T-cell (primary cell): Measurements from ENCODE around the gene ARRDC4. TPM values are rescaled to one million over a fixed set of nuclear protein-coding genes. Genes with fewer than 3 reads are reported as not detected.

ENCODE experiments used
- ATAC-seq, 4 experiments: fragments of 200-7000 bp in 3 of 4; fragments of 150-1000 bp in 1 of 4; cut with Tn5 transposase; replicated peaks in 1 of 4; 1 replicate in 3 of 4; 2 replicates in 1 of 4; pipeline ENCODE4 v1.10.0; 2021; ENCODE audit warnings: moderate library complexity in 3 of 4, mild to moderate bottlenecking in 2 of 4, moderate number of reproducible peaks in 1 of 4
- CTCF ChIA-PET, 2 donors: fragments of 300-600 bp; sonication (Branson Sonifier 250); formaldehyde crosslinking; loops; one replicate each; lab custom pipeline; 2022; ENCODE audit warnings: antibody characterized with exemption in 2 of 2; lab: Charles Lee
- POLR2A ChIA-PET, 2 donors: fragments of 300-600 bp; sonication (Branson Sonifier 250); formaldehyde crosslinking; loops; one replicate each; lab custom pipeline; 2022; ENCODE audit warnings: antibody characterized with exemption in 2 of 2; lab: Charles Lee
- DNase-seq, 35 experiments: peaks; one replicate each; pipeline versions ENCODE4 v3.0.0 to v3.0.0-alpha.2; 2013 to 2023
- H3K27ac ChIP-seq: one replicate; pipeline ENCODE4 v1.5.1; 2013; ENCODE audit warnings: low read length
- H3K27me3 ChIP-seq, 2 experiments: replicated peaks in 1 of 2; 1 replicate in 1 of 2; 2 replicates in 1 of 2; pipeline versions ENCODE4 v1.6.1 to v1.7.0; 2013; ENCODE audit warnings: low read length in 1 of 2, mixed read lengths in 1 of 2; ENCODE audit not compliant: control insufficient read depth in 2 of 2, insufficient read depth in 2 of 2; ENCODE audit errors: extremely low read depth in 1 of 2
- H3K36me3 ChIP-seq, 2 donors: 1 replicate in 1 of 2; 2 replicates in 1 of 2; pipeline versions ENCODE4 v1.6.1 to v1.7.0; 2013; ENCODE audit warnings: low read length in 1 of 2; ENCODE audit not compliant: control insufficient read depth in 2 of 2, insufficient read depth in 1 of 2; ENCODE audit errors: extremely low read depth in 1 of 2
- H3K4me1 ChIP-seq, 2 experiments: 1 replicate in 1 of 2; 2 replicates in 1 of 2; pipeline versions ENCODE4 v1.6.1 to v1.7.0; 2013; ENCODE audit warnings: low read length in 2 of 2, mixed read lengths in 1 of 2; ENCODE audit not compliant: insufficient read depth in 2 of 2, control insufficient read depth in 1 of 2; ENCODE audit errors: extremely low read depth in 1 of 2
- H3K4me3 ChIP-seq, 2 donors: 1 replicate in 1 of 2; 2 replicates in 1 of 2; pipeline versions ENCODE4 v1.5.1 to v1.7.0; 2013; ENCODE audit warnings: mild to moderate bottlenecking in 2 of 2, low read length in 1 of 2, moderate library complexity in 1 of 2; ENCODE audit not compliant: control insufficient read depth in 1 of 2; ENCODE audit errors: extremely low read depth in 1 of 2
- H3K9me3 ChIP-seq: 2 replicates; pipeline ENCODE4 v1.7.0; 2013
- H3K27ac Mint-ChIP-seq, 2 donors: one replicate each; pipeline ENCODE4 v1.8.0; 2020 to 2021; ENCODE audit warnings: mild to moderate bottlenecking in 2 of 2, mixed read lengths in 2 of 2
- H3K27me3 Mint-ChIP-seq, 2 donors: one replicate each; pipeline ENCODE4 v1.8.0; 2021 to 2022; ENCODE audit warnings: mixed read lengths in 2 of 2
- H3K36me3 Mint-ChIP-seq: one replicate; pipeline ENCODE4 v1.8.0; 2021; ENCODE audit warnings: mixed read lengths
- H3K4me1 Mint-ChIP-seq, 3 donors: one replicate each; pipeline ENCODE4 v1.8.0; 2020 to 2022; ENCODE audit warnings: mixed read lengths in 3 of 3, mild to moderate bottlenecking in 1 of 3
- H3K4me3 Mint-ChIP-seq, 3 donors: one replicate each; pipeline ENCODE4 v1.8.0; 2020 to 2022; ENCODE audit warnings: mild to moderate bottlenecking in 3 of 3, mixed read lengths in 3 of 3, moderate library complexity in 3 of 3
- H3K9me3 Mint-ChIP-seq, 3 donors: one replicate each; pipeline ENCODE4 v1.8.0; 2020 to 2022; ENCODE audit warnings: mixed read lengths in 3 of 3
- WGBS: methylation state at CpG from one replicate; pipeline ENCODE4 v1.1.5; 2013; ENCODE audit warnings: missing lambda C conversion rate; ENCODE audit not compliant: insufficient coverage; 5-methylcytosine and 5-hydroxymethylcytosine counted together
- total RNA-seq, 35 experiments: library from RNA in 6 of 35; stranded (reverse) in 6 of 35; fragments of 120-200 nt in 1 of 35; gene quantifications; one replicate each; pipeline versions ENCODE4 v1.2.1 to v1.2.4 and lab custom pipeline; 2013 to 2026

Gene ARRDC4
- total RNA-seq, 5 donors from 2014 or later (not counting 1 experiment from before 2014, with no cell fraction given), result 0.79 to 2.1 (median 1.7) TPM

GRCh38 chr15:98017150-98017964 lies 56.9 kb downstream of the ARRDC4 start:
- Mint-ChIP-seq H3K9me3 (no peaks in the 10 kb centered on the region), H3K27ac (no peak overlapping the region), H3K27me3 (peaks cover 2 to 3% of the 10 kb centered on the region in 2 donors), H3K4me3 (no peak overlapping the region), H3K36me3 (no peaks in the 10 kb centered on the region), H3K4me1 (no peaks in the 10 kb centered on the region)
- no peak overlapping the region for H3K4me3 ChIP-seq
- 81% methylated on average over 9 of the region's 10 CpGs for WGBS
- H3K4me1 ChIP-seq, result no peaks in the 10 kb centered on the region
- no peak for DNase-seq
- H3K9me3 ChIP-seq, result no peaks in the 10 kb centered on the region
- no peak overlapping the region for H3K27ac ChIP-seq
- ATAC-seq, result no peak
- CTCF ChIA-PET, result no interaction called here
- peaks cover 0 to 7% of the 10 kb centered on the region in 2 experiments for H3K27me3 ChIP-seq
- POLR2A ChIA-PET, result no interaction called here
- no peaks in the 10 kb centered on the region for H3K36me3 ChIP-seq

- Histone ChIP-seq H3K27me3 (peaks cover 0 to 9% of the 10 kb centered on the region in 2 experiments), H3K4me3 (no peak overlapping the region), H3K4me1 (no peaks in the 10 kb centered on the region), H3K27ac (no peak overlapping the region), H3K36me3 (no peaks in the 10 kb centered on the region), H3K9me3 (no peaks in the 10 kb centered on the region)
- no peaks in the 10 kb centered on the region for H3K4me1 Mint-ChIP-seq
- H3K9me3 Mint-ChIP-seq, result peaks cover 0 to 5% (median 0%) of the 10 kb centered on the region in 3 donors
- no peak overlapping the region for H3K27ac Mint-ChIP-seq
- no peak overlapping the region for H3K4me3 Mint-ChIP-seq
- WGBS, result 82% methylated on average over 2 of the region's 6 CpGs
- ChIA-PET CTCF (no interaction called here), POLR2A (no interaction called here)
- H3K36me3 Mint-ChIP-seq, result no peaks in the 10 kb centered on the region
- no peak for ATAC-seq
- peaks cover 2 to 4% of the 10 kb centered on the region in 2 donors for H3K27me3 Mint-ChIP-seq
- DNase-seq, result no peak
These were observed 58.4 kb downstream of the ARRDC4 start for GRCh38 chr15:98018761-98019351.
